Osteocyte (in vitro differentiated cells): ENCODE measurements around the gene MRI1. TPM values are rescaled to one million over a fixed set of nuclear protein-coding genes. Genes with fewer than 3 reads are reported as not detected.

Experiments
- DNase-seq: peaks from one replicate; pipeline ENCODE4 v3.0.0; 2021; ENCODE audit warnings: mixed read lengths; ENCODE audit not compliant: unreplicated experiment; ENCODE audit errors: extremely low spot score
- H3K27ac Mint-ChIP-seq: one replicate; pipeline ENCODE4 v1.8.0; 2021; ENCODE audit warnings: mild to moderate bottlenecking, mixed read lengths; ENCODE audit not compliant: unreplicated experiment
- H3K27me3 Mint-ChIP-seq: one replicate; pipeline ENCODE4 v1.8.0; 2021; ENCODE audit warnings: mixed read lengths; ENCODE audit not compliant: unreplicated experiment
- H3K36me3 Mint-ChIP-seq: one replicate; pipeline ENCODE4 v1.8.0; 2021; ENCODE audit warnings: mixed read lengths; ENCODE audit not compliant: unreplicated experiment
- H3K4me1 Mint-ChIP-seq: one replicate; pipeline ENCODE4 v1.8.0; 2021; ENCODE audit warnings: mixed read lengths; ENCODE audit not compliant: unreplicated experiment
- H3K4me3 Mint-ChIP-seq: one replicate; pipeline ENCODE4 v1.8.0; 2021; ENCODE audit warnings: mild to moderate bottlenecking, moderate library complexity, mixed read lengths; ENCODE audit not compliant: unreplicated experiment
- H3K9me3 Mint-ChIP-seq: one replicate; pipeline ENCODE4 v1.8.0; 2021; ENCODE audit warnings: mixed read lengths; ENCODE audit not compliant: unreplicated experiment
- total RNA-seq: library from RNA; stranded (reverse); gene quantifications from 2 replicates; pipeline ENCODE4 v1.2.1, GENCODE V29; 2021
- TF ChIP-seq, protein P1 (sequence below): fragments of 200-600 bp; sonication (generic); IDR thresholded peaks from 2 replicates; pipeline ENCODE4 v1.5.0; 2021; ENCODE audit warnings: antibody characterized with exemption, mild to moderate bottlenecking, moderate library complexity

Gene MRI1
- total RNA-seq, 1 donor from 2014 or later: 22.5 TPM

DNA sequence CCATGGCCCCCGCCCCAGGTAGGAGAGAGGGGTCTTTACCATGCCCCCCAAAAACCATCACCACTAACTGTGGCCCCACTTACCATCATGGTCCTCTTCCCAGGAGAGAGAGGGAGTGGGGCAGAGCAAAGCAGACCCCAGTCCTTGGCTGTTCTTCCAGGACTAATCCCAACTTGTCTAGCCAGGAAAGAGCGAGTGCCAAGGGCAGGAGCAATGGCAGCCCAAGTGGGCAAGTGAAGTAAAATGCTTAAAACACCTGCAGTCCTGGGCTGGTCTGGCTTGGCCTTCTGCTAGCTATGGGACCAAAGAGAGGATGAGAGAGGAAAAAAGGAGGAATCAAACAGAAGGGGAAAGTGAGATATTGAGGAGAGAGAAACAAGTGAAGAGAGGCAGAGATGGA, 48.8 kb downstream of the MRI1 start:
- no peak for DNase-seq

DNA sequence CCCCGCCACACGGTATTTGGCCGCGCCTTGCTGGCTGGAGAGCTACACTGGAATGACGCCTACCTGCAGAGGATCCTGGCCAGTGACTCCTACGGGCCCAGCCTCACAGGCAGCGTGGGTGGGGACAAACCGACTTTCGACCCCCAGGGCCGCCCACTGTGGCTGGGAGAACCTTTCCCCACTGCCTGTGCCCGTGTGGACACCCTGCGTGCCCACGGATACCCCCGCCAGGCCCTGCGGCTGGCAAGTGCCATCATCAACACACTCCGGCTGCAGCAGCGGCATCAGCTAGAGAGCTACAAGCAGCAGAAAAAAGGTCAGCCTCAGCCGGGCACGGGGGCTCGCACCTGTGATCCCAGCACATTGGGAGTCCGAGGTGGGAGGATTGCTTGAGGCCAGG, 50.2 kb downstream of the MRI1 start:
- Mint-ChIP-seq H3K9me3 (no peaks in the 10 kb centered on the region), H3K4me1 (no peaks in the 10 kb centered on the region), H3K27ac (no peak overlapping the region), H3K36me3 (peaks cover 15% of the 10 kb centered on the region), H3K4me3 (no peak overlapping the region), H3K27me3 (no peaks in the 10 kb centered on the region)
- no peak for DNase-seq
- TF ChIP-seq, protein P1, sequence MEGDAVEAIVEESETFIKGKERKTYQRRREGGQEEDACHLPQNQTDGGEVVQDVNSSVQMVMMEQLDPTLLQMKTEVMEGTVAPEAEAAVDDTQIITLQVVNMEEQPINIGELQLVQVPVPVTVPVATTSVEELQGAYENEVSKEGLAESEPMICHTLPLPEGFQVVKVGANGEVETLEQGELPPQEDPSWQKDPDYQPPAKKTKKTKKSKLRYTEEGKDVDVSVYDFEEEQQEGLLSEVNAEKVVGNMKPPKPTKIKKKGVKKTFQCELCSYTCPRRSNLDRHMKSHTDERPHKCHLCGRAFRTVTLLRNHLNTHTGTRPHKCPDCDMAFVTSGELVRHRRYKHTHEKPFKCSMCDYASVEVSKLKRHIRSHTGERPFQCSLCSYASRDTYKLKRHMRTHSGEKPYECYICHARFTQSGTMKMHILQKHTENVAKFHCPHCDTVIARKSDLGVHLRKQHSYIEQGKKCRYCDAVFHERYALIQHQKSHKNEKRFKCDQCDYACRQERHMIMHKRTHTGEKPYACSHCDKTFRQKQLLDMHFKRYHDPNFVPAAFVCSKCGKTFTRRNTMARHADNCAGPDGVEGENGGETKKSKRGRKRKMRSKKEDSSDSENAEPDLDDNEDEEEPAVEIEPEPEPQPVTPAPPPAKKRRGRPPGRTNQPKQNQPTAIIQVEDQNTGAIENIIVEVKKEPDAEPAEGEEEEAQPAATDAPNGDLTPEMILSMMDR: no peak

More for the DNA sequence above, 48.8 kb downstream of the MRI1 start:
- Mint-ChIP-seq H3K27ac (no peak overlapping the region), H3K4me3 (no peak overlapping the region), H3K36me3 (peaks cover 15% of the 10 kb centered on the region), H3K27me3 (no peaks in the 10 kb centered on the region), H3K4me1 (no peaks in the 10 kb centered on the region), H3K9me3 (no peaks in the 10 kb centered on the region)
- TF ChIP-seq, protein P1: no peak

DNA sequence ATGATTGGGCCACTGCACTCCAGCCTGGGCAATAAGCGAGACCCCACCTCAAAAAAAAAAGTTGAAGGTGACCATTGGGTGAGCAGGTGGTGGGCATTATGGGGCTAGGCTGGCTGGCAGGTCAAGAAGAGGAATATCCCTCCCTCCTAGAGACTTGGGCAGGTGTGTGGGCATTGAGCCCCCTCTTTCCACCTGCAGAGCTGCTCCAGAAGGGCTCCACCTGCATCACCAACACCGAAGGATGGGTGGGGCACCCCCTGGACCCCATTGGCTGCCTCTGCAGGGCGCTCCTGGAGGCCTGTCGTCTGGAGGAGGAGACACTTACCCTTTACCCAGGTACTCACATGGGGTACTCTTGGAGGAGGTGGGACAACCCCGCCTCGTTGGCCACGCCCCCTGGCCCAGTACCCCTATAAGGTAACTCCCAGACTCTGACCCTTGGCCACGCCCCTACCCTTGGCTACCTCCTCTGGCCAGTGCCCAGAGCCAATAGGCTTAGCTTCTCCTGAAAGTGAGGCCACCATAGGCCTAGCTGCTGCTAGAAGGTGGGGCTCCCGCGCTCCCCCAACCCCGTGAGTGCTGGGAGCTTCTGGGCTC, 52.8 kb downstream of the MRI1 start:
- Mint-ChIP-seq H3K4me1 (no peaks in the 10 kb centered on the region), H3K36me3 (peaks cover 18% of the 10 kb centered on the region), H3K27ac (no peak overlapping the region), H3K4me3 (no peak overlapping the region), H3K27me3 (no peaks in the 10 kb centered on the region), H3K9me3 (no peaks in the 10 kb centered on the region)
- TF ChIP-seq, protein P1: no peak
- no peak for DNase-seq

DNA sequence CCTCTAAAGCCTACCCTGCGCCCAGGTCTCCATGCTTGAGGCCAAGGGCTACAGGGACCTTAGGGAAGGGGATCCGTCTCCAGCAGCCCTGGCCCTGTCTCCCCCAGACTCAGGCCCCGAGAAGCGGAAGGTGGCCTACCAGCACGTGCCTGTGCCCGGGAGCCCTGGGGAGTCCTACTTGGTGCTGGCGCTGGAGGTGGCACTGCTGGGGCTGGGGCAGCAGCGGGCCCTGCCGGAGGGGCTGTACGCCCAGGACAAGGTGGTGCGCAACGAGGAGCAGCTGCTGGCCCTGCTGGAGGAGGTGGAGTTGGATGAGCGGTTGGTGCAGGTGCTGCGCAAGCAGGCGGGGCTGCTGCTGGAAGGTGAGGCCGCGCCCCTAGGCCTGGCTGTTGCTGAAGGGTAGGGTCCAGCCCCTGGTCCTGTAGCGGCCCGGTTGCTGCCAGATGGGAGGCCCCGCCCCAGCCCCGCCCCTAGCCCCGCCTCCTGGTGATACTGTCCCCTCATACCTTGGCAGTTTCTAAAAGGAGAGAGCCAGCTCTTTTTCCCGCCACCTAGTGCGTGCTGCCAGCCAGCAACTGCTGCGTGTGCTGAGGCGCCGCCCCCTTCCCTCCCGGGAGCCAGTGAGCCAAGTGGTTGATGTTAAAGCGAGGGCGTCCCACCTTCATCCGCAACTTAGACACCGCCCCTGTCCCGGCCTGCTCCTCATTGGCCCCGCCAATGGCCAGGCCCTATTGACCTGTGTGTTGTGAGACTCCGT, 53.5 kb downstream of the MRI1 start:
- Mint-ChIP-seq H3K4me3 (no peak overlapping the region), H3K36me3 (peaks cover 18% of the 10 kb centered on the region), H3K9me3 (no peaks in the 10 kb centered on the region), H3K27ac (no peak overlapping the region), H3K27me3 (no peaks in the 10 kb centered on the region), H3K4me1 (peaks cover 3% of the 10 kb centered on the region)
- no peak for DNase-seq
- TF ChIP-seq, protein P1: no peak

DNA sequence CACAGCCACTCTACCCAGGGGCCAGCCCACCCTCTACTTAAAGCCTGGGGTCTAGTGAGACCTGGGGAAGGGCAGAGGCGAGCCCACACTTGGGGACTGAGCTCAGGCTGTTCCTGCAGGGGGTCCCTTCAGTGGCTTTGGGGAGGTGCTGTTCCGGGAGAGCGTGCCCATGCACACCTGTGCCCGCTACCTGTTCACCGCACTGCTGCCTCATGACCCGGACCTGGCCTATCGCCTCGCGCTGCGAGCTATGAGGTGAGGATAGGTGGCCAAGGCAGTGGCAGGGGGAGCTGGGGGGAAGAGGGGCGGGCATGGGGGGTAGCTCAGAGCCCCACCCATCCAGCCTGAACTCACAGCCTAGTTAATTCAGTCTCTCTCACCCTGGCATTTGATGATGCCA, 54.9 kb downstream of the MRI1 start:
- H3K4me3 Mint-ChIP-seq: no peak overlapping the region
- H3K36me3 Mint-ChIP-seq: peaks cover 18% of the 10 kb centered on the region

More for the DNA sequence above, 54.9 kb downstream of the MRI1 start:
- no peaks in the 10 kb centered on the region for H3K27me3 Mint-ChIP-seq
- no peak for DNase-seq
- H3K27ac Mint-ChIP-seq: no peak overlapping the region
- TF ChIP-seq, protein P1: no peak
- H3K9me3 Mint-ChIP-seq: no peaks in the 10 kb centered on the region
- peaks cover 3% of the 10 kb centered on the region for H3K4me1 Mint-ChIP-seq
